IMR-90 (cell line): Measurements from ENCODE around the gene CHST1. TPM values are rescaled to one million over a fixed set of nuclear protein-coding genes. Genes with fewer than 3 reads are reported as not detected.

ENCODE experiments used
- ATAC-seq: fragments of 200-7000 bp; cut with Tn5 transposase; 2 replicates; pipeline ENCODE4 v1.9.1; 2020; ENCODE audit warnings: low read depth, mild to moderate bottlenecking, moderate library complexity
- BruUV-seq: library from RNA; stranded (reverse); fragments of 400-500 nt; replicated peaks from 2 replicates; lab custom pipeline; 2021; lab: Mats Ljungman, UMichigan
- CTCF ChIA-PET: fragments of 300-600 bp; formaldehyde crosslinking; extraction: SDS; loops from one replicate; lab custom pipeline; 2021; ENCODE audit warnings: antibody characterized with exemption; lab: Yijun Ruan, JAX
- POLR2A ChIA-PET: fragments of 300-600 bp; sonication (Branson Sonifier 250); formaldehyde crosslinking; loops from one replicate; lab custom pipeline; 2022; ENCODE audit warnings: antibody characterized with exemption; ENCODE audit not compliant: unreplicated experiment; lab: Charles Lee
- DNase-seq: peaks from one replicate; pipeline ENCODE4 v3.0.0; 2013
- H2AFZ ChIP-seq: replicated peaks from 2 replicates; pipeline ENCODE3; 2013; ENCODE audit warnings: low read length, mild to moderate bottlenecking; ENCODE audit not compliant: poor library complexity
- H2AK5ac ChIP-seq: 2 replicates; pipeline ENCODE4 v1.6.1; 2013; ENCODE audit warnings: low read depth, low read length, inconsistent platforms
- H2AK9ac ChIP-seq: replicated peaks from 2 replicates; pipeline ENCODE3; 2013; ENCODE audit warnings: mild to moderate bottlenecking, low read depth, low read length, moderate library complexity; ENCODE audit not compliant: poor library complexity
- H2BK120ac ChIP-seq: 2 replicates; pipeline ENCODE4 v1.6.1; 2013; ENCODE audit warnings: low read depth, low read length, inconsistent platforms
- H2BK15ac ChIP-seq: 3 replicates; pipeline ENCODE4 v1.6.1; 2013; ENCODE audit warnings: low read depth, low read length, inconsistent platforms
- H2BK20ac ChIP-seq: 2 replicates; pipeline ENCODE4 v1.6.1; 2013; ENCODE audit warnings: low read depth, mild to moderate bottlenecking, inconsistent platforms, low read length, moderate library complexity
- H2BK5ac ChIP-seq: 2 replicates; pipeline ENCODE4 v1.6.1; 2013; ENCODE audit warnings: mild to moderate bottlenecking, low read depth, low read length, inconsistent platforms; ENCODE audit not compliant: poor library complexity, severe bottlenecking
- H3K14ac ChIP-seq: replicated peaks from 2 replicates; pipeline ENCODE4 v1.6.1; 2013; ENCODE audit warnings: low read depth, low read length, inconsistent platforms
- H3K18ac ChIP-seq: 2 replicates; pipeline ENCODE4 v1.6.1; 2013; ENCODE audit warnings: low read depth, low read length, control low read depth
- H3K23ac ChIP-seq: 2 replicates; pipeline ENCODE4 v1.6.1; 2013; ENCODE audit warnings: low read depth, low read length, inconsistent platforms
- H3K27ac ChIP-seq: 2 replicates; pipeline ENCODE4 v1.5.1; 2013; ENCODE audit warnings: mild to moderate bottlenecking, control low read depth, low read length; ENCODE audit not compliant: insufficient read depth
- H3K27me3 ChIP-seq: 2 replicates; pipeline ENCODE4 v1.6.1; 2013; ENCODE audit warnings: low read length; ENCODE audit not compliant: control insufficient read depth, insufficient read depth
- H3K36me3 ChIP-seq: 2 replicates; pipeline ENCODE4 v1.6.1; 2013; ENCODE audit warnings: low read length, mixed read lengths; ENCODE audit not compliant: control insufficient read depth, insufficient read depth
- H3K4ac ChIP-seq: 2 replicates; pipeline ENCODE4 v1.6.1; 2013; ENCODE audit warnings: low read depth, low read length, inconsistent platforms
- H3K4me1 ChIP-seq: 2 replicates; pipeline ENCODE4 v1.6.1; 2013; ENCODE audit warnings: low read length, mixed read lengths; ENCODE audit not compliant: control insufficient read depth, insufficient read depth
- H3K4me2 ChIP-seq: 2 replicates; pipeline ENCODE4 v1.6.1; 2013; ENCODE audit warnings: low read depth, mild to moderate bottlenecking, control low read depth, low read length, moderate library complexity
- H3K4me3 ChIP-seq: 2 replicates; pipeline ENCODE4 v1.5.1; 2013; ENCODE audit warnings: low read depth, mild to moderate bottlenecking, control low read depth, low read length, moderate library complexity; ENCODE audit not compliant: insufficient read depth
- H3K56ac ChIP-seq: 2 replicates; pipeline ENCODE4 v1.6.1; 2013; ENCODE audit warnings: low read length, inconsistent platforms; ENCODE audit not compliant: insufficient read depth; ENCODE audit errors: extremely low read depth
- H3K79me1 ChIP-seq, 2 experiments: 2 replicates each; pipeline ENCODE4 v1.6.1; 2013; ENCODE audit warnings: low read length in 2 of 2, inconsistent platforms in 1 of 2, low read depth in 1 of 2
- H3K9ac ChIP-seq: 2 replicates; pipeline ENCODE4 v1.6.1; 2013; ENCODE audit warnings: low read depth, low read length, control low read depth
- H3K9me1 ChIP-seq: 2 replicates; pipeline ENCODE4 v1.6.1; 2013; ENCODE audit warnings: low read length, inconsistent platforms; ENCODE audit not compliant: insufficient read depth
- H3K9me3 ChIP-seq: 2 replicates; pipeline ENCODE4 v1.6.1; 2013; ENCODE audit warnings: low read length; ENCODE audit not compliant: control insufficient read depth, insufficient read depth
- H4K20me1 ChIP-seq: 2 replicates; pipeline ENCODE4 v1.6.1; 2013; ENCODE audit warnings: low read length, inconsistent platforms; ENCODE audit not compliant: insufficient read depth
- H4K5ac ChIP-seq: 2 replicates; pipeline ENCODE4 v1.6.1; 2013; ENCODE audit warnings: mild to moderate bottlenecking, low read depth, low read length, control low read depth
- H4K8ac ChIP-seq, 2 experiments: 2 replicates each; pipeline ENCODE4 v1.6.1; 2013; ENCODE audit warnings: low read depth in 2 of 2, low read length in 2 of 2, control low read depth in 1 of 2, inconsistent platforms in 1 of 2
- H4K91ac ChIP-seq: 2 replicates; pipeline ENCODE4 v1.6.1; 2013; ENCODE audit warnings: low read depth, low read length, inconsistent platforms; ENCODE audit not compliant: insufficient read depth
- BHLHE40 ChIP-seq: fragments of 150-350 bp; IDR thresholded peaks from 2 replicates; pipeline ENCODE4 v1.6.1; 2016; ENCODE audit warnings: mild to moderate bottlenecking, low read depth, low read length
- CHD1 ChIP-seq: IDR thresholded peaks from 2 replicates; pipeline ENCODE4 v1.6.1; 2012; ENCODE audit warnings: low read depth, low read length, improper control_type of control experiment
- CTCF ChIP-seq: conservative IDR thresholded peaks from 2 replicates; pipeline ENCODE4 v1.5.1; 2012; ENCODE audit warnings: mild to moderate bottlenecking, low read depth, low read length, improper control_type of control experiment
- MAZ ChIP-seq: IDR thresholded peaks from 2 replicates; pipeline ENCODE4 v1.6.1; 2012; ENCODE audit warnings: low read depth, mild to moderate bottlenecking, low read length, improper control_type of control experiment, moderate library complexity, borderline replicate concordance
- MXI1 ChIP-seq: IDR thresholded peaks from 2 replicates; pipeline ENCODE4 v1.6.1; 2012; ENCODE audit warnings: low read depth, mild to moderate bottlenecking, low read length, moderate library complexity, borderline replicate concordance
- NFE2L2 ChIP-seq: fragments of 150-350 bp; IDR thresholded peaks from 2 replicates; pipeline ENCODE4 v1.6.1; 2016; ENCODE audit warnings: low read depth, mild to moderate bottlenecking, low read length
- POLR2A ChIP-seq: IDR thresholded peaks from 2 replicates; pipeline ENCODE4 v1.6.1; 2012; ENCODE audit warnings: mild to moderate bottlenecking, low read depth, low read length
- RFX5 ChIP-seq: IDR thresholded peaks from 2 replicates; pipeline ENCODE4 v1.8.0; 2012; ENCODE audit warnings: low read depth, mild to moderate bottlenecking, low read length, moderate library complexity
- SMC3 ChIP-seq: fragments of 150-350 bp; IDR thresholded peaks from 2 replicates; pipeline ENCODE4 v1.6.1; 2016; ENCODE audit warnings: low read depth, mild to moderate bottlenecking, antibody characterized with exemption, low read length, moderate library complexity
- USF2 ChIP-seq: fragments of 150-350 bp; IDR thresholded peaks from 2 replicates; pipeline ENCODE4 v1.6.1; 2017; ENCODE audit warnings: mild to moderate bottlenecking, antibody characterized with exemption, low read length, low read depth
- WGBS, 2 experiments: methylation state at CpG; one replicate each; pipeline versions ENCODE4 v1.1.5 to v1.1.7; 2013; ENCODE audit warnings: missing lambda C conversion rate in 2 of 2; ENCODE audit not compliant: insufficient read length in 1 of 2; ENCODE audit errors: extremely low coverage in 2 of 2; 5-methylcytosine and 5-hydroxymethylcytosine counted together
- dilution Hi-C: fragments of 300-500 bp; cut with HindIII; formaldehyde crosslinking; loops from one replicate; pipeline ENCODE4 v1.14.3; 2018; ENCODE audit warnings: low sequenced_read_pairs; ENCODE audit not compliant: unreplicated experiment
- in situ Hi-C: fragments of 300-500 bp; cut with MboI; formaldehyde crosslinking; loops from 3 replicates; pipeline ENCODE4 v1.14.3; 2019; ENCODE audit warnings: low sequenced_read_pairs, inconsistent platforms, mixed read lengths
- intact Hi-C: fragments of 100-400 bp; cut with micrococcal nuclease; formaldehyde crosslinking; loops from 2 replicates; pipeline ENCODE4 v1.10.0; 2022
- polyA plus RNA-seq, 3 experiments: library from polyadenylated mRNA; depleted of rRNA; stranded (reverse); fragments of >200 nt; gene quantifications; 2 replicates each; pipeline ENCODE4 v1.2.3, GENCODE V29; 2012; ENCODE audit warnings: low replicate concordance in 1 of 3
- total RNA-seq: library from RNA; depleted of rRNA; stranded (reverse); fragments of >200 nt; gene quantifications from 2 replicates; pipeline ENCODE4 v1.2.3, GENCODE V29; 2012
- TF ChIP-seq, protein P1 (sequence below): fragments of 150-350 bp; IDR thresholded peaks from 2 replicates; pipeline ENCODE4 v1.6.1; 2016; ENCODE audit warnings: low read depth, mild to moderate bottlenecking, low read length, moderate library complexity, borderline replicate concordance

The CHST1 gene
- total and polyA plus RNA-seq, 2 of the 4 experiments (the other 2 are of a cell fraction): 0.21 TPM; not detected in 1

DNA sequence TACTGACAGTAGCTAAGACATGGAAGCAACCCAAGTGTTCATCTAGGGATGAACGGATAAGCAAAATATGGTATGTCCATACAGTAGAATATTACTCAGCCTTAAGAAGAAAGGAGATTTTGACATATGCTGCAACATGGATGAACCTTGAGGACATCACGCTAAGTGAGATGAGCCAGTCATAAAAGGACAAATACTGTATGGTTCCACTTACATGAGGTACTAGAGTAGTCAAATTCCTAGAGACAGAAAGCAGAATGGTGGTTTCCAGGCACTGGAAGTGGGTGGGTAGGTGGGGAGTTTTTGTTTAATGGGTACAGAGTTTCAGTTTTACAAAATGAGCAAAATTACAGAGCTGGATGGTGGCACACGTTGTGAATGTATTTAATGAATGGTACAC is 18.1 kb downstream of the CHST1 start:
- H2AK5ac ChIP-seq: no peak overlapping the region
- no peak overlapping the region for H3K14ac ChIP-seq
- WGBS, 2 experiments: 75% methylated on average over 1 of the region's 3 CpGs; no CpG with 5 or more reads in 1 of the 2 experiments
- H2BK20ac ChIP-seq: no peak overlapping the region
- dilution Hi-C loops (no loop called here), in situ Hi-C loops (no loop called here), intact Hi-C loops (no loop called here)
- no peak overlapping the region for H4K91ac ChIP-seq
- H4K20me1 ChIP-seq: no peaks in the 10 kb centered on the region
- ChIA-PET CTCF (no interaction called here), POLR2A (no interaction called here)
- no peaks in the 10 kb centered on the region for H3K9me3 ChIP-seq
- no peak for DNase-seq
- peaks cover 4% of the 10 kb centered on the region; the same call in 1 of the 2 replicates for H3K27me3 ChIP-seq
- H4K8ac ChIP-seq: no peak overlapping the region
- H3K9ac ChIP-seq: no peak overlapping the region
- no peak overlapping the region for H2BK120ac ChIP-seq
- H3K4me1 ChIP-seq: no peaks in the 10 kb centered on the region
- H2BK15ac ChIP-seq: no peak overlapping the region
- TF ChIP-seq CHD1 (no peak), MXI1 (no peak), NFE2L2 (no peak), CTCF (no peak), MAZ (no peak), SMC3 (no peak), BHLHE40 (no peak), USF2 (no peak), RFX5 (no peak), POLR2A (no peak)
- TF ChIP-seq, protein P1, sequence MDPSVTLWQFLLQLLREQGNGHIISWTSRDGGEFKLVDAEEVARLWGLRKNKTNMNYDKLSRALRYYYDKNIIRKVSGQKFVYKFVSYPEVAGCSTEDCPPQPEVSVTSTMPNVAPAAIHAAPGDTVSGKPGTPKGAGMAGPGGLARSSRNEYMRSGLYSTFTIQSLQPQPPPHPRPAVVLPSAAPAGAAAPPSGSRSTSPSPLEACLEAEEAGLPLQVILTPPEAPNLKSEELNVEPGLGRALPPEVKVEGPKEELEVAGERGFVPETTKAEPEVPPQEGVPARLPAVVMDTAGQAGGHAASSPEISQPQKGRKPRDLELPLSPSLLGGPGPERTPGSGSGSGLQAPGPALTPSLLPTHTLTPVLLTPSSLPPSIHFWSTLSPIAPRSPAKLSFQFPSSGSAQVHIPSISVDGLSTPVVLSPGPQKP: no peak
- H3K36me3 ChIP-seq: no peaks in the 10 kb centered on the region
- no peak overlapping the region for H3K27ac ChIP-seq
- no peaks in the 10 kb centered on the region for H3K9me1 ChIP-seq
- H4K5ac ChIP-seq: no peak overlapping the region
- H2BK5ac ChIP-seq: no peak overlapping the region
- H3K4me2 ChIP-seq: no peak overlapping the region
- no peaks in the 10 kb centered on the region for H3K79me1 ChIP-seq
- no peak overlapping the region for H3K4ac ChIP-seq
- H3K4me3 ChIP-seq: no peak overlapping the region
- no TSS peak for BruUV-seq
- no peak overlapping the region for H2AK9ac ChIP-seq
- no peak for ATAC-seq
- no peak overlapping the region for H2AFZ ChIP-seq
- no peak overlapping the region for H3K18ac ChIP-seq
- H3K56ac ChIP-seq: no peak overlapping the region
- H3K23ac ChIP-seq: no peak overlapping the region
